Panc1 (cell line): ENCODE measurements around the gene BMPR2.

Experiments
- POLR2AphosphoS5 ChIP-seq: IDR thresholded peaks from 2 replicates; pipeline ENCODE4 v1.6.1; 2012; ENCODE audit warnings: mild to moderate bottlenecking, low read depth, low read length, moderate library complexity
- SIN3A ChIP-seq: IDR thresholded peaks from 2 replicates; pipeline ENCODE4 v1.6.1; 2012; ENCODE audit warnings: low read depth, mild to moderate bottlenecking, low read length, moderate library complexity, borderline replicate concordance; ENCODE audit not compliant: insufficient read depth
- TF ChIP-seq, protein P1 (sequence below): fragments of 450-650 bp; IDR thresholded peaks from 2 replicates; pipeline ENCODE4 v1.5.1; 2017; ENCODE audit warnings: mild to moderate bottlenecking
- TF ChIP-seq, protein P2 (sequence below), 2 experiments: IDR thresholded peaks; 2 replicates each; pipeline ENCODE4 v1.6.1; 2011 to 2012; ENCODE audit warnings: low read depth in 2 of 2, control low read depth in 1 of 2, low read length in 1 of 2, mild to moderate bottlenecking in 1 of 2, moderate library complexity in 1 of 2; ENCODE audit not compliant: insufficient read depth in 1 of 2

DNA sequence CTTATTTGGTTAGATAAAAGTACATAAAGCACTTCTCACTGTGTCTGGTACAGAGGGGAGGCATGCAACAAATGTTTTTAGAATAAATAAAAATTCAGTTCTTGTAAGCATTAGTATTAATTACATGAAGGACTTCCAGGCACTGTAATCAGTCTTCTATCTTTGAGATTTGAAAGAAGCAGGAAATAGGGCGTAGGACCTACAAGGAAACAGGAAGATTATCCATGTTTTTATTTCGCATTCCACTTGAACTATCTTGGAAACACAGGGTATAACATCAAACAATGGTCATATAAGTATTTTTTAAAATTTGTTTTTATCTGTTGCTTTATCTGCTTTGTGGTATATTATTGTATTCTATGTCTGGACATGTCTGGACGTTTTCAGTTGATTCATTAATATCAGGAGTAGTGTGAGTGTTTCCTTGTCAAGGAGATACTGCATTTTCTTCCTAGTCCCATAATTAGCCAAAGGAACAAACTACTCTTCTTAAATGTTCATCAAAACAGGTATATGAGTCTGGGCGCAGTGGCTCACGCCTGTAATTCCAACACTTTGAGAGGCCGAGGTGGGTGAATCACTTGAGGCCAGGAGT, 32.5 kb downstream of the BMPR2 start:
- TF ChIP-seq, protein P1, sequence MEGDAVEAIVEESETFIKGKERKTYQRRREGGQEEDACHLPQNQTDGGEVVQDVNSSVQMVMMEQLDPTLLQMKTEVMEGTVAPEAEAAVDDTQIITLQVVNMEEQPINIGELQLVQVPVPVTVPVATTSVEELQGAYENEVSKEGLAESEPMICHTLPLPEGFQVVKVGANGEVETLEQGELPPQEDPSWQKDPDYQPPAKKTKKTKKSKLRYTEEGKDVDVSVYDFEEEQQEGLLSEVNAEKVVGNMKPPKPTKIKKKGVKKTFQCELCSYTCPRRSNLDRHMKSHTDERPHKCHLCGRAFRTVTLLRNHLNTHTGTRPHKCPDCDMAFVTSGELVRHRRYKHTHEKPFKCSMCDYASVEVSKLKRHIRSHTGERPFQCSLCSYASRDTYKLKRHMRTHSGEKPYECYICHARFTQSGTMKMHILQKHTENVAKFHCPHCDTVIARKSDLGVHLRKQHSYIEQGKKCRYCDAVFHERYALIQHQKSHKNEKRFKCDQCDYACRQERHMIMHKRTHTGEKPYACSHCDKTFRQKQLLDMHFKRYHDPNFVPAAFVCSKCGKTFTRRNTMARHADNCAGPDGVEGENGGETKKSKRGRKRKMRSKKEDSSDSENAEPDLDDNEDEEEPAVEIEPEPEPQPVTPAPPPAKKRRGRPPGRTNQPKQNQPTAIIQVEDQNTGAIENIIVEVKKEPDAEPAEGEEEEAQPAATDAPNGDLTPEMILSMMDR = no peak
- TF ChIP-seq SIN3A (no peak), POLR2AphosphoS5 (no peak)
- TF ChIP-seq, protein P2, sequence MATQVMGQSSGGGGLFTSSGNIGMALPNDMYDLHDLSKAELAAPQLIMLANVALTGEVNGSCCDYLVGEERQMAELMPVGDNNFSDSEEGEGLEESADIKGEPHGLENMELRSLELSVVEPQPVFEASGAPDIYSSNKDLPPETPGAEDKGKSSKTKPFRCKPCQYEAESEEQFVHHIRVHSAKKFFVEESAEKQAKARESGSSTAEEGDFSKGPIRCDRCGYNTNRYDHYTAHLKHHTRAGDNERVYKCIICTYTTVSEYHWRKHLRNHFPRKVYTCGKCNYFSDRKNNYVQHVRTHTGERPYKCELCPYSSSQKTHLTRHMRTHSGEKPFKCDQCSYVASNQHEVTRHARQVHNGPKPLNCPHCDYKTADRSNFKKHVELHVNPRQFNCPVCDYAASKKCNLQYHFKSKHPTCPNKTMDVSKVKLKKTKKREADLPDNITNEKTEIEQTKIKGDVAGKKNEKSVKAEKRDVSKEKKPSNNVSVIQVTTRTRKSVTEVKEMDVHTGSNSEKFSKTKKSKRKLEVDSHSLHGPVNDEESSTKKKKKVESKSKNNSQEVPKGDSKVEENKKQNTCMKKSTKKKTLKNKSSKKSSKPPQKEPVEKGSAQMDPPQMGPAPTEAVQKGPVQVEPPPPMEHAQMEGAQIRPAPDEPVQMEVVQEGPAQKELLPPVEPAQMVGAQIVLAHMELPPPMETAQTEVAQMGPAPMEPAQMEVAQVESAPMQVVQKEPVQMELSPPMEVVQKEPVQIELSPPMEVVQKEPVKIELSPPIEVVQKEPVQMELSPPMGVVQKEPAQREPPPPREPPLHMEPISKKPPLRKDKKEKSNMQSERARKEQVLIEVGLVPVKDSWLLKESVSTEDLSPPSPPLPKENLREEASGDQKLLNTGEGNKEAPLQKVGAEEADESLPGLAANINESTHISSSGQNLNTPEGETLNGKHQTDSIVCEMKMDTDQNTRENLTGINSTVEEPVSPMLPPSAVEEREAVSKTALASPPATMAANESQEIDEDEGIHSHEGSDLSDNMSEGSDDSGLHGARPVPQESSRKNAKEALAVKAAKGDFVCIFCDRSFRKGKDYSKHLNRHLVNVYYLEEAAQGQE (IDR thresholded peaks at IDR 0.05; ENCODE audit: insufficient read depth in 1 of 2, low read depth in 2 of 2, low read length in 1 of 2) = no peak
